H54 (cell line): ENCODE results near the gene COBL.

ENCODE experiments used
- DNase-seq: peaks from one replicate; pipeline ENCODE4 v3.0.0; 2011; ENCODE audit warnings: low spot score, mixed read lengths; ENCODE audit not compliant: insufficient read length
- FAIRE-seq: peaks from 3 replicates; lab custom pipeline; 2011; peaks lifted over from hg19 to GRCh38; lab: Jason Lieb, UNC
- POLR2A ChIP-seq: IDR thresholded peaks from 2 replicates; pipeline ENCODE4 v1.6.1; 2011; ENCODE audit warnings: low read depth, mild to moderate bottlenecking, low read length

The COBL gene

DNA sequence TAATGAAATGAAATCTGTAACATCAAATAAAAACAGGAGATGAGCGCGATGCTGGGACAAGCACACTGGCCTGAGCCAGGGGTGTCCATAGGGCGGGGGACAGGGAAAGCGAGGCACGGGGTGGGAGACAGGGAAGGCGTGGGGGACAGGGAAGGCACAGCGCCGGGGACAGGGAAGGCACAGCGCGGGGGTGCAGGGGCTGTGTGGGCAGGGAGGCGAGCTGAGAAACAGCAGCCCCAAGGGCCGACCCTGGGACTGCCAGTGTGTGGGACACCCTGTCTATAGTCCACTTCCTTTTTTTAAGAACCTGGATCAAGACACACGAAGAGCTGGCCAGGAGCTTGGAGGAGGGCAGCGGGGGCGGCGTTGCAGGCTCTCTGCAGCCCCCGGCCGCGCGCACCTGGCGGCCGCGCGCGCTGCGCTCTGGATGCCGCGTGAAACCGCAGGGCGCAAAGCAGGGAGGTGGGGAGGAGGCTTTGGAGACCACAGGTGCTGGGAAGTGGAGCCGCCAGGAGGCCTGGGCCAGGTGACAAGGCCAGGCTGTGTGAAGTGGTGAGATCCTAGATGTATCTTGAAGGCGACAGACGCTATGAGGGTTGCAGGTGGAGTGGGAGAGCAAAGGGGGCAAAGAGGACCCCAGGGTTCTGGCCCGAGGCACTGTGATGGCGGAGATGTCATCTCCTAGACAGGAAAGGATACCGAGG, 157.7 kb downstream of the COBL start:
- FAIRE-seq (no peak), DNase-seq (no peak)
- TF ChIP-seq POLR2A, result no peak

DNA sequence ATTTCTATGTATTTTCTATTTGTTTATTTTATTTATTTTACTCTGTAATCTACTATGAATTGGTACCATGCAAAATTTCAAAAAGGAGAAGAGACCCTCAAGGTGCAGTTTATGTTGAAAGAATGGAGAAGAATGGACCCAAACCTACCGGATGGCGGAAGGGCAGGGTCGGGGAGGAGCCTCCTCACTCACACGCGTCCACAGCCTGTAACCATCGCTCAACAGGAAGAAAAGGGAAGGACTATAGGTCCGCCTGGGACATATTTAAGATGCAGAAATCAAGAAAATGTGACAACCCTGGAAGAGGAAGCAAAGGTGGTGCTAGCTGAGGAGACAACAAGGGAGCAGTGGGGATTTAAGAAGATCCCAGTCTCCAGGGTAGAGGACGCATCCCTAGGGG, 158.4 kb downstream of the COBL start:
- no peak for DNase-seq
- TF ChIP-seq POLR2A, result no peak
- no peak for FAIRE-seq

DNA sequence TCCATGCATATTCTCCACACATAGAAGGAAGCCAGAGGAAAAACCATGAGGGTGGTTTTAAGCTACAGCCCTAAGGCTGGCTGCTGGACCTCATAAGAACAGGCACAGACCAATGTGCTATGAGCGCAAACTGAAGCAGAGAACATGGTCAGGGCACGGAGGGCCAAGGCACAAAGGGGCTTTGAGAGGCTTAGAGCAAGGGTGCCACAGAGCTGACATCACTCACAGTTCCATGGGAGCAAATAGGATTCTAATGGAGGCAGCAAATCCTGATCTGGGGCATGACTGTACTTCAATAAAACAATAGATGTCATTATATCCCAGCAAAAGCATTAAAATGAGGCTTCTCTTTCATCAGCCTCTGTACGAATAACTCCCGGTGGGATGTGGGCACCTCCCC, 162.4 kb downstream of the COBL start:
- DNase-seq (no peak), FAIRE-seq (no peak)
- TF ChIP-seq POLR2A, result no peak

DNA sequence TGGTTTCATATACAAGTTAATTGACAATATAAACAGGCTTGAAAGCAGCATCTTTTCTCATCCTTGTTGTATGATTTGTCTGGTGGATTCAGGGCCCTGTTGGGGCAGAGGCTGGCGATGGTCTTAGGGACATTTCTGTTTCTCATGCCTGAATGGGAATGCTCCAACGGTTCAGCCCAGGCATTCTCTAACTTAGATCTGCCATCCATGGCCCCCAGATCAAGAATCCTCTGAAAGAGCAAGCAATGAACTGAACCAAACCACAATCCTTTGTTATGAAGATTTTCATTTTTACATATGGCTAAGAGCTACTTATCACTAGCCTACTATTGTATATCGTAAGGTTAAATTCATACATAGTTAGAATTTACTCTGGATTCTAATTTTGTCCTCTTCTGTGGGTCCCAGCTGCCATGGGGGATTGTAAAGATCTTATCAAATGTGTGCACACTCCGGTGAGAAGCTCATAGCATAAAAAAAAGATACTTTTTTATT, 163.9 kb downstream of the COBL start:
- DNase-seq (no peak), FAIRE-seq (no peak)
- no peak for TF ChIP-seq POLR2A

DNA sequence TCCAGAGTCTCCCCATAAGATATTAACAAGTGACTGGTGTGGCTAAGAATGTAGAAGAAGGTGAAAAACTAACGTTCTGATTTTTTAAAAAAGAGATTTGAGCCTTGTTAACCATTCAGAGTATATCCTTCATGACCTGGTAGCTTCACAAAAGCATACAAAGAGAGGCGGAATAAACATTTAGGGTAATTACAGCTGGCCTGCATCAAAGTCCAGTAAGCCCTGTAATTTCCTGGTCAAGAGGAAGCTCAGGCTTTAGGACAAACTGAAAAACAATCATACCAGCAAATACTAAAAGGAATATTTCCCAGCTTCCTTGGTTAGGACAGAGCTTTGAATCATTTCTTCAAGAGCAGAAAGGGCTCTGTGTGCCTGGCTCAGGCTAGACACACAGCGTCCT, 165.2 kb downstream of the COBL start:
- TF ChIP-seq POLR2A, result no peak
- DNase-seq (no peak), FAIRE-seq (no peak)

DNA sequence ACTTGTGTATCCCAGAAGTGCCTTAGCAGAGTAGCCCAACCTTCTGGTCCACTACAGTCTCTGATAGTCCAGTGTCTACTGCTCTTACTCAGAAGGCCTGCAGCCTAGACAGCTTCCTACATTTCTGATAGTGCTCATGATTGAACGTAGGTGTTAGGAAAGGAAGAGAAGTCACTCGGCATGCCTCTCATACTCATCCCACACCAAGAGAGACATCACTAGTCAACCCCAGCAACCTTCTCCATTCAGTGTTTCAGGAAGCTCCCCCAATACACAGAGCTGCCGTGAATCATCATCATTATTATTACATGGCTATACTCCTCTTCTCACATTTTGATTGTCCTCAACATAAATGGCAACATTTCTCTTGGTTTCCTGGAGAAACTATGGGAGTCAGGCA, 166.4 kb downstream of the COBL start:
- TF ChIP-seq POLR2A, result no peak
- FAIRE-seq (no peak), DNase-seq (no peak)

DNA sequence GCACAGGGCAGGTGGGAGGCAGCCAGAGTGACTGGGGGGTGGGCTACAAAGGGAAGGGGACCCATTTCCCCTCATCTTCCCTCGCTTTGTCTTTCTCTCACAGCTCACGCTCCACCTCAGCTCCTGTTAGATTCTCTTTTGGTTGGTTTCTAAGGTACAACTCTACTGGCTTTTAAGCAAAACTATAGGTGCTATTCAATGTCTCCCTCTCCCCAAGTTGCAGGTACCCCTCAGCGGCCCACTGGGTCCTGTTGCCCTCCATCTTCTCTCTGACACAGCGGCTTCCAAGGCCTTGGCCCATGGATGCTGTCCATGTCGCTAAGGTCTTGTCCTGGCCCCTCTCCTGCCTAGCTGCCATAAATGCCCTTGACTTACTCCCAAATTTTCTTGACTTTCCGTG, 168.4 kb downstream of the COBL start:
- no peak for FAIRE-seq
- DNase-seq, result no peak
- no peak for TF ChIP-seq POLR2A

DNA sequence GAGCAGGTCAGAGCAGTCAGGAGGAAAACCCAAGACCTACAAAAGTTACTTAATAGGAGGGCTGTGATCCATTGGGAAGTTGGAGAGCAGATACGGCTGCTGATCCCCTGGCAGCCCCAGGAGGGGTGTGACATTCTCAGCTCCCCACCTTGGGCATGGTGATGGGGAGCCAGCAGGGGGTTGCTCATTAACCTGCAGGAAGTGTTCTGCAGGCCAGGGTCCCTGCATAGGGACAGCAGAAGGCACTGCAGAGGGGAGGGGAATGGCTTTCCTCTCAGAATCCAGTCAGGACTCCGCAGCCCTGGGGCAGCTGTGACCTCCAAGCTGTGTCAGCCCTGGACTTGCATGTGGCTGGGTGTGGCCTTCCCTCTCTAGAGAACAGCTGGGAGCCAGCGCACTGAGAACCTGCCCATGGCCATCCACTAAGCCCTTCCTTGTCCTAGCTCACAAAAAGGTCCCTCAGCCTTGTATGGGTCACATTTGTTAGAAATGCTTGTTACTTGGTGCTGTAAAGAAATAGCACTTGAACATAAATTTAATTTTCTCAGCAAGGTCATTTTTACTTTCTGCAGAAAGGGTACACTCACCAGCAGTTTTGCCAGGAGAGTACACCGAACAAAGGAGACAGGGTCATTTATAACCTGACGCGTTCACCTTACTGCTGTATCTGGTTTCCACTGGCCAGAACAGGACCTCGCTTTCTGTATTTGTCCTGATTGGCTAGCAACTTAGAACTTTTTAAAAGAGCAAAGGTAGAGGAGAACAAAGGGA, 169.6 kb downstream of the COBL start:
- DNase-seq (no peak), FAIRE-seq (no peak)
- no peak for TF ChIP-seq POLR2A

DNA sequence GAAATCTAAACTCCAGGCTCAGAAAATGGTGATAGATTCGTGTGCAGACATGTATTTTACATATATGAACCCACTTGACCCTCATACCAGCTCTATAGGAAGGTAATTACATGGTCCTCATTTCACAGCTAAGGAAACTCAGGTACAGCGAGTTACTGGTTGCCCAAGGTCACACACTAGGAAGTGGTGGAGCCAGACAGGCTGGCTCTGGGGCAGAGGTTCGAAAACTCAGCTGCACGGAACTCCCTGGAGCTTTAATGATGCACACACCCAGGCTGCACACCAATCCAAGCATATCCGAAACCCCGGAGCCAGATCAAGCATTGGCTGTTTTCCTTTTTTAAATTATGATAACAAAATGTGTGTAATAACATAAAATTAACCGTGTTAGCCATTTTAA, 172.4 kb downstream of the COBL start:
- TF ChIP-seq POLR2A, result no peak
- DNase-seq (no peak), FAIRE-seq (no peak)

DNA sequence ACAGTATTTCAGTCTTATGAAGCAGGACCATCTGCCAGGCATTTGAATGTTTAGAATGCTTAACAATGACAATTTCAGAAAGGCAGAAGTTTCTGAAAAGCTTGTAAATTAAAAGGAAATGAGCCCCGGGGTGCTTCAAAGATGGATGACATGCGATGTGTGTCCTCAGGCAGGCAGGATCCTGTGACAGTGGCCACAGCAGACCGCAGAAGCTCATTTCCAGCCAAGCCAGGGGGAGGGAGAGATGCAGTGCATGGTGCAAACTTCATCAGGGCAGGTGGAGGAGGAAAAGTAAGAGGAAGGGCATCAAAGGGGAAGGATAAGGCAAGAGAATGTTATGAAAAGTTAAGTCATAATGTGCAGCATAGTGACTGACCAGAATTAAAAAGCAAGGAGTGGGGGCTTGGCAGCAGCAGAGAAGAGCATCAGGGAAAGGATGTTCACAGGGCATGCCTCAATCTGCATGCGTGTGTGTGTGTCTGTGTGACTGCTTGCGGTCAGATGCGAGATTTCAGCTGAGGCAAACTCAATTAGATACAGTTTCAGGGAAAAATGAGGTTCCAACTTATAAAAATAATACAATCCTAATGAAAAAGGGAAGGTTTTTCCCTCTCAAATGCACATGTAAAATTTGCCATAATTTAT, 173.7 kb downstream of the COBL start:
- no peak for FAIRE-seq
- TF ChIP-seq POLR2A, result no peak

DNA sequence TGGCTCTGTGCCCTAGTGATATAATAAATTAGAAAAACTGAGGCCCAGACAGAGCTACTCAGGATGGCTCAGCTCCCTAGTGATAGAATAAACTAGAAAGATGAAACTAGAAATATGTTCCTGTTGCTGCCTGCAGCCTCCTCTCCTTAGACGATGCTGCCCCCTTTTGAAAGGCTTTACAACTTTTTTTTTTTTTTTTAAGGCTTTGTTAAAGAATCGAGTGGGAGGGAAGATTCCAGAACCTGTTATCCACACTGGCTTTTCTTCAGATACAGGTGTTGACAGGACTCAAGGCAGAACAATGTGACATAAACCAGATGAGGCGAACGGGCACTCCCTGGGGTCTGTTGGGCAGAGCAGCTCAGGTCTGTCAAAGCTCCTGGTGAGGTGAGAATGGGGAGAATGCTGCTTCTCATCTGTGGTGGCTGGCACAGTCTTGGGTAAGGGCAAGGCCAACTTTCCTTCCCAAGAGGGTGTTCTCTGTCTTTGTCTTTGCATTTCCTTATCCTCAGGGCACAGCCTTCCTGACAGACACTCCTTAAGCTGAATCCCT, 175.1 kb downstream of the COBL start:
- TF ChIP-seq POLR2A, result no peak
- DNase-seq (peak; percentile 50), FAIRE-seq (no peak)

More for the DNA sequence above, 173.7 kb downstream of the COBL start:
- no peak for DNase-seq

DNA sequence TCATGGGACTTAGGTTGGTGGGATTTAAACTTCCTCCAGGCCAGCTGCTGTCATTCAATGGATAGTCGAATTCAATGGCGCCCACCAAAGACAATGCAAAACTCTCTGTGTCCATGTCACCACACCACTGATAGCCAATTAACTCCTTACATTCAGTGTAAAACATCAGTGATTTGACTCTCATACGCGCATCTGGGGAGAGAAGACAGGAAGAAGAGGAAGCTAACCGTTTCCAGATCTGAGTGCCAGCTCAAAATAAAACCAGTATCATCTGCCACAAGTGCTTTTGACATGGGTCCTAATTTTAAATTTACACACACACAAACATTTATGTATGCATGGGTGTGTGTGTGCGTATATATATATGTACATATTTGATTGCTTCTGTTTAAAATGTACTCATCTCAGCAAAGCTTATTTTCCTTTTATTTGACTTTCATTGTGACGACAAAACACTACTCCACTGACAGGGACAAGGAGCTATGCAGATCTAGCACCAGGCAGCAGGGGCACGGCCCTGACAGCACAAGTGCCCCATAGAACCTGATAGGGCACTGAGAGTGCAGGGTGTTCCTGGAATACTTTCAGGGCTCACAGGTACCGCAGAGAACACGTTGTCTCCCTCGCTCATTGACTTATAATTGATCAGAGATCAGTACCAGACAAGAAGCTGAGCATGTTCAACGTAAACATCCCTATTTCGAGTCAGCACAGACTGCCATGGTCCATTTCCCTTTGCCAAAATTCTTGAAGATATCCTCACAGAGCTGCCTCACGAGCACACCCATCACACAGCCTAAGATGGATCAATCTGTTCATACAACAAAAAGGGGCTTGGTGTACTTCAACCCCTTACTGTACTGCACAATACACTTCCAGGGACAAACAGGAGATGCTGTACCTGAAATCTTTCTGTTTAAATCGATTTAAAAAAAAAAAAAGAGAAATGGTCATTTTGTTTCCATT, 176.1 kb downstream of the COBL start:
- FAIRE-seq (no peak), DNase-seq (no peak)
- no peak for TF ChIP-seq POLR2A

DNA sequence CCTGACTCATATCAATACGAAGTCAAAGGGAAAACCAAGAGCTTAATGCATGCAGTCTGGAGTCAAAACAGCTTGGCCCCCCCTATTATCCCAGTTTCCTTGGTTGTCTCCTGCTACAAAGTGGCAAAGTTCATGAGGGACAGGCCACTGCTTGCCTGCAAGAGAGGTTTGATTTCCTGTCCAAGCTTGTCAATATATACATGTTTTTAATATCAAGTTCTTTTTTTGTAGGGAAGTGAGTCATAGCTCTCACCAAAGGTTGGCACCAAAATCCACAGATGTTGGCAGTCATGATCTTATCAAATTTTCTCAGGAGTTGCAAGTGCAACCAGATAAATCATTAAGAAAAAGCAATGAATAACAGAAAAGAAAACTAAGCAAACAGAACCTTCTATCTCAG, 176.8 kb downstream of the COBL start:
- FAIRE-seq, result no peak
- no peak for DNase-seq
- no peak for TF ChIP-seq POLR2A
